Psoas muscle (tissue), 8 donors: ENCODE data around the gene ADAMTS2. TPM values are rescaled to one million over a fixed set of nuclear protein-coding genes. Genes with fewer than 3 reads are reported as not detected.

Experiments used
- ATAC-seq, 4 donors: fragments of 200-7000 bp; cut with Tn5 transposase; one replicate each; pipeline ENCODE4 v1.9.1; 2020; ENCODE audit warnings: moderate library complexity in 3 of 4, mild to moderate bottlenecking in 2 of 4
- DNase-seq, 2 donors: peaks; one replicate each; pipeline ENCODE4 v3.0.0-alpha.2; 2020
- H3K27ac ChIP-seq: fragments of 200-600 bp; one replicate; pipeline ENCODE4 v1.8.0; 2022
- H3K27me3 ChIP-seq, 3 donors: fragments of 200-600 bp in 1 of 3; one replicate each; pipeline versions ENCODE4 v1.6.1 to v1.8.0; 2013 to 2022; ENCODE audit warnings: low read length in 2 of 3, mild to moderate bottlenecking in 2 of 3, moderate library complexity in 1 of 3; ENCODE audit not compliant: insufficient read depth in 3 of 3
- H3K36me3 ChIP-seq, 2 donors: fragments of 200-600 bp in 1 of 2; one replicate each; pipeline versions ENCODE4 v1.6.1 to v1.8.0; 2013 to 2022; ENCODE audit warnings: low read depth in 1 of 2, mild to moderate bottlenecking in 1 of 2, moderate library complexity in 1 of 2; ENCODE audit not compliant: insufficient read depth in 1 of 2
- H3K4me1 ChIP-seq: fragments of 200-600 bp; one replicate; pipeline ENCODE4 v1.8.0; 2022
- H3K4me3 ChIP-seq: fragments of 200-600 bp; one replicate; pipeline ENCODE4 v1.8.0; 2022; ENCODE audit warnings: mild to moderate bottlenecking
- H3K9me3 ChIP-seq: fragments of 200-600 bp; one replicate; pipeline ENCODE4 v1.8.0; 2022
- WGBS, 3 donors: extraction: QIAGEN DNeasy Blood & Tissue Kit; methylation state at CpG; one replicate each; pipeline versions ENCODE4 v1.1.6 to v1.1.7; 2013; 5-methylcytosine and 5-hydroxymethylcytosine counted together
- intact Hi-C, 2 donors: fragments of 100-400 bp; cut with DNase I; formaldehyde crosslinking; loops; one replicate each; pipeline versions ENCODE4 v1.11.0 to v1.14.2; 2022
- long read RNA-seq, 2 donors: library from polyadenylated mRNA; unstranded; transcript quantifications; one replicate each; pipeline ENCODE4 v2.0.0, GENCODE V29; 2021
- polyA plus RNA-seq, 3 donors: library from polyadenylated mRNA; stranded (reverse); fragments of 200-250 nt; gene quantifications; one replicate each; pipeline ENCODE4 v1.2.3, GENCODE V29; 2013
- total RNA-seq, 4 donors: library from RNA; stranded (reverse); fragmentation: NEBNext Ultra II Directional in 2 of 4; extraction: Animal tissue kit (Norgen Biotek cat#: 25700) in 2 of 4; gene quantifications; one replicate each; pipeline versions ENCODE4 v1.2.1 to v1.2.4, GENCODE V29; 2021 to 2023
- TF ChIP-seq, protein P1 (sequence below): fragments of 200-600 bp; IDR thresholded peaks from one replicate; pipeline ENCODE4 v1.8.0; 2022; ENCODE audit warnings: antibody characterized with exemption
- donor health status: healthy with polysubstance abuse.
- donor health status: DM: no; HTN: no; CAD: no; lungs with moderate emphysema.
- donor health status: Bipolar disorder and iron deficiency.
- donor health status: healthy.
- donor health status: DM: yes; HTN: yes; CAD: no.
- donor health status: DM: no; HTN: no; CAD: no.
- donor health status: DM: no; HTN: no; CAD: no.
- donor health status: DM: yes; HTN: yes; CAD: no.

Gene ADAMTS2
- 1 to 10 TPM; 1.9 to 3.7 (median 2.5) TPM for total RNA-seq
- polyA plus RNA-seq, result 1 to 10 TPM in 1 of 3 donors, under 1 TPM in 2; 0.83 to 2.0 (median 0.97) TPM
- long read RNA-seq, donor 1, full-length matches to known transcripts, result 3 of 4 reads
- long read RNA-seq, donor 1, partial matches to known transcripts, result 0 of 4 reads
- long read RNA-seq, donor 1, other reads (novel, unspliced or antisense), result 1 of 4 reads
- long read RNA-seq, donor 2, partial matches to known transcripts, result 0 of 3 reads
- long read RNA-seq, donor 2, other reads (novel, unspliced or antisense), result 3 of 3 reads

DNA sequence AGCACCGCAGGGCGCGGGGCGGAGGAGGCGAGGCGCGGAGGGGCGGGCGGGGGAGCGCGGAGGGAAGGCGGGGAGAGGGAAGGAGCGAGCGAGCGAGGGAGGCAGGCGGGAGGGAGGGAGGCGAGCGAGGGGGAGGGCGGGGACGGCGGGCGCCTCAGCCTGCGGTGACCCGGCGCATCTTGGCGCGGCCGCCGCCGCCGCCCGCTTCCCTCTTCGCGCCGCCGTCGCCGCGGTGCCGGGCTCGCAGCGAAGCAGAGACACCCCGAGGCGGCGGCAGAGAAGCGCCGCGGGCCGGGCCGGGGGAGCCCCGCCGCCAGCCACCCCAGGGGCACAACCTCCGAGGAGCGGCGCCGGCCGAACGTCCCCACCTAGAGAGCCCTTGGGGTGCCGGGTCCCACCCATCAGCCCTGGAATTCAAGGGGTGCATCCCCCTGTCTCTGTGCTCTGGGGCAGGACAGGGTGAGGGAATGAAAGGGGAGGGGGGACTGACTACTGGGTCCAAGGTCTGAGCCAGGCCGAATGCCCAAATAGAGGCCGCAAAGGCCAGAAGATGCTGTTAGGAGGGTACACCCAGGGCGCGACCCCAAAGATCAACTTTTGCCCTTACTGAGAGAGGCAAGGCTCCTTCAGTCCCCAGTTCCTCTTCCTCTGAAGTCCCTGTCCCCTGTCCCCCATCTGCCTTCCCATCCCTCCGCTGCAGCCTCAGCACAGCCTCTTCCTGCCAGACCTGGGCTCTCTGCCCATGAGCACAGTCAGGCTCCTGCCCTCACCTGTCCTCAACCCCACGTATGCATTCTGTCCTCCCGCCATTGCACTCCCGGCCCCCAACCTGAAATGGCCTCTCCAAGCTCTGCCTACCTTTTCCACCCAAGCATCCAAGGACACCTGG is at the start of gene ADAMTS2:
Gene ADAMTS2, minus strand, starts transcription at position 29 of the 889 bp plus-strand sequence. CDS start 133 bp downstream, outside the sequence.
- H3K27me3 ChIP-seq, result peaks cover 0 to 46% (median 5%) of the 10 kb centered on the region in 3 donors
- H3K9me3 ChIP-seq, result no peaks in the 10 kb centered on the region
- 9 to 37% (median 21%) methylated on average over 15 to 66 of the region's 67 CpGs for WGBS, 3 donors
- TF ChIP-seq, protein P1, sequence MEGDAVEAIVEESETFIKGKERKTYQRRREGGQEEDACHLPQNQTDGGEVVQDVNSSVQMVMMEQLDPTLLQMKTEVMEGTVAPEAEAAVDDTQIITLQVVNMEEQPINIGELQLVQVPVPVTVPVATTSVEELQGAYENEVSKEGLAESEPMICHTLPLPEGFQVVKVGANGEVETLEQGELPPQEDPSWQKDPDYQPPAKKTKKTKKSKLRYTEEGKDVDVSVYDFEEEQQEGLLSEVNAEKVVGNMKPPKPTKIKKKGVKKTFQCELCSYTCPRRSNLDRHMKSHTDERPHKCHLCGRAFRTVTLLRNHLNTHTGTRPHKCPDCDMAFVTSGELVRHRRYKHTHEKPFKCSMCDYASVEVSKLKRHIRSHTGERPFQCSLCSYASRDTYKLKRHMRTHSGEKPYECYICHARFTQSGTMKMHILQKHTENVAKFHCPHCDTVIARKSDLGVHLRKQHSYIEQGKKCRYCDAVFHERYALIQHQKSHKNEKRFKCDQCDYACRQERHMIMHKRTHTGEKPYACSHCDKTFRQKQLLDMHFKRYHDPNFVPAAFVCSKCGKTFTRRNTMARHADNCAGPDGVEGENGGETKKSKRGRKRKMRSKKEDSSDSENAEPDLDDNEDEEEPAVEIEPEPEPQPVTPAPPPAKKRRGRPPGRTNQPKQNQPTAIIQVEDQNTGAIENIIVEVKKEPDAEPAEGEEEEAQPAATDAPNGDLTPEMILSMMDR, result no peak
- H3K27ac ChIP-seq, result no peak within 1 kb of the TSS
- H3K36me3 ChIP-seq, result no peaks in the 10 kb centered on the region
- peak within 1 kb of the TSS; percentile 73 for H3K4me3 ChIP-seq
- ATAC-seq (peak; percentile 29 to 66 (median 52)), DNase-seq (peak; percentile 80 to 82)
- intact Hi-C loops, result loop anchor here (5.0 to 10.0 kb wide), 2 partner anchors 149 to 178 kb away; no protein-coding TSS in a partner anchor
- peaks cover 6% of the 10 kb centered on the region for H3K4me1 ChIP-seq

DNA sequence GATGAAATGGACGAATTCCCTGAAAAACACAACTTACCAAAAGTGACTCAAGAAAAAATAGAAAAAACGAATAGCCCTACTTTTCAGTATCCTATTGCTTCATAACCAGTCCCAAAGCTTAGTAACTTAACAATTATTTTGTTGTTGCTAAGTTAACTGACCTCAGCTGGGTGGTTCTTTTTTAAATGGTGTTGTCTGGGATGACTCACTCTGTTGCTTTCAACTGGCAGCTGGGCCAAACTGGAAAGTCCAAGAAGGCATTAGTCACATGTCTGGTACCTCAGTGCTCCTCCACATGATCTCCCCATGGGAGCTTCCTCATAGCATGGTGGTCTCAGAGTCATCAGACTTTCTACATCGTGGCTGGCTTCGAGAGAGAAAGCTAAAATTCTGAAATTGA is 47.8 kb upstream of the ADAMTS2 start:
- ATAC-seq, result no peak
- Histone ChIP-seq H3K27ac (no peak overlapping the region), H3K27me3 (no peaks in the 10 kb centered on the region), H3K4me1 (no peaks in the 10 kb centered on the region), H3K36me3 (no peaks in the 10 kb centered on the region), H3K4me3 (no peak overlapping the region), H3K9me3 (peaks cover 12% of the 10 kb centered on the region)
- intact Hi-C loops, result no loop called here
- TF ChIP-seq, protein P1, result no peak
- WGBS, 3 donors, result 63 to 66% (median 66%) methylated on average over 4 of the region's 4 CpGs
- DNase-seq, result no peak

DNA sequence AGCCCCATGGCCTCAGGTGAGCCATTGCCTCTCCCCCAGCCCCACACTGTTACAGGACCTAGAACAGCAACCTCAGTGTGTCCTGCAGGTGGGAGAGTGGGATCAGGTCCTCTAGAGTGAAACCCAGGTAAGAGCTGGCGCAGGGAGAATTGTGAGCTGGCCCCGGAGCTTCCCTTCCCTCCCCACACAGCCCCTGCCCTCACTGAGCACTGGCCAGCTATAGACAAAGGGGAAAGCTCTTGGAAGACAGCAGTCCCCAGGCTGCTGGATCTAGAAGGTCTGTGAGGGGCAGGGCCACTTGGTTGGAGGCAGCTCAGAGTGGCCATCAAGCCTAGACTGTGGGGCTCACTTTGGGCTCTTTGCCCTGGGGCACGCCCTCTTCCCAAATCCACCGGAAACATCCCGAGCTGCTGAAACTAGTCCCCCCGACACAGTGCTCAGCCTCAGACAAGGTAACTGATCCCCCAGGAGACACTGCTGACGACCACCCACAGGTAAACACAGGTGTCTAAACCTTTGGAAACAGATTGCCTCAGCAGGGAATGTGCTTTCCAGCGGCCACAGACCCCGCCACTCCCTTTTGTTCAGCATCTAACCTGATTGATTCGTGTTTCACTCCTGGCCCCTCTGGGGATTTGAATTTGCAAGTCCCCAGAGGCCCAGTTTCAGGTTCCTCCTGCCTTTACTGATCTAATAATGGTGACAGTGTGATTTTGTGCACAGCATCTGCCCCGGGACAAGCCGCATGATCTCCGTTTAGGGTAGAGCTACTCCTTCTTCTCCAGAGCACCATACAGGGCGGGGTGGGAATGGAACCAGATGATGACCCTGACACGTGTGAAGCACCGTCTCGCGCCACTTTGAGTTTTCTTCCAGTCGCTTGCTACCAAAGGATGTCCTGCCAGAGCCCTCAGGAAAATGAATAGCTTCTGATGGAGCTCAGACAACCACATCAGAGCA is 42.2 kb upstream of the ADAMTS2 start:
- H3K36me3 ChIP-seq, result no peaks in the 10 kb centered on the region
- no peaks in the 10 kb centered on the region for H3K4me1 ChIP-seq
- H3K9me3 ChIP-seq, result peaks cover 12% of the 10 kb centered on the region
- intact Hi-C loops, result no loop called here
- H3K27ac ChIP-seq, result no peak overlapping the region
- TF ChIP-seq, protein P1, result no peak
- ATAC-seq (no peak), DNase-seq (no peak)
- peaks cover 0 to 2% (median 1%) of the 10 kb centered on the region in 3 donors for H3K27me3 ChIP-seq
- no peak overlapping the region for H3K4me3 ChIP-seq
- 82 to 85% (median 82%) methylated on average over 19 of the region's 19 CpGs for WGBS, 3 donors

DNA sequence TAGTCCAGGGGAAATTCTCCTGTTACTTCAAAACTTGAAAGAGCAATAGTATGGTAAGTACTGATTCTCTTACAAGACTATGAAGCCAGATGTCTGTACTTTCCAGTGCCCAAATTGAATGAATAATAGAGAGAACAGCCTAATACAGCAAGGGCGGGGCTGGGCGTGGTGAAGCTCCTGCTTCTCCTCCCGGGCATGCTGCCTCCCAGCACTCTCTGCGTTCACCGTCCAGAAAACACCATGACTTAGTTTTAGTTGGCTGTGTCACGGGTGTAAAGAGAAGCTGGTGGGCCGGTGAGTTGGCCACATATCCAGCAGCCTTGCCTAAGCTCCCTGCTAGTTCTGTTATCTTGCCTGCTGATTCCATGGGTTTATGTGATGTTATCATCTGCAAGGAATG is 40.7 kb upstream of the ADAMTS2 start:
- Histone ChIP-seq H3K4me1 (no peaks in the 10 kb centered on the region), H3K4me3 (no peak overlapping the region), H3K27ac (no peak overlapping the region), H3K9me3 (peaks cover 6% of the 10 kb centered on the region), H3K27me3 (peaks cover 0 to 3% (median 1%) of the 10 kb centered on the region in 3 donors), H3K36me3 (no peaks in the 10 kb centered on the region)
- intact Hi-C loops, result no loop called here
- TF ChIP-seq, protein P1, result no peak
- DNase-seq (no peak), ATAC-seq (no peak)
- 50 to 64% (median 62%) methylated on average over 7 of the region's 7 CpGs for WGBS, 3 donors
